PFSK-1 (cell line): ENCODE data around the gene HCFC1.

Source experiments
- FOXP2 ChIP-seq: optimal IDR thresholded peaks from 2 replicates; pipeline ENCODE3; 2011; ENCODE audit warnings: borderline replicate concordance, control low read depth, inconsistent platforms; ENCODE audit not compliant: insufficient read depth; ENCODE audit errors: extremely low read length, extremely low read depth
- POLR2AphosphoS5 ChIP-seq: IDR thresholded peaks from 2 replicates; pipeline ENCODE4 v1.6.1; 2012; ENCODE audit warnings: low read depth, mild to moderate bottlenecking, control low read depth, low read length, moderate library complexity
- REST ChIP-seq, 2 experiments: IDR thresholded peaks; 2 replicates each; pipeline versions ENCODE4 v1.6.1 to v1.8.0; 2011 to 2012; ENCODE audit warnings: low read depth in 2 of 2, low read length in 2 of 2, control low read depth in 1 of 2, inconsistent platforms in 1 of 2, mild to moderate bottlenecking in 1 of 2, moderate library complexity in 1 of 2; ENCODE audit not compliant: insufficient read depth in 1 of 2
- SIN3A ChIP-seq: IDR thresholded peaks from 2 replicates; pipeline ENCODE4 v1.6.1; 2012; ENCODE audit warnings: mild to moderate bottlenecking, low read length, moderate library complexity, borderline replicate concordance; ENCODE audit not compliant: insufficient read depth
- TAF1 ChIP-seq: IDR thresholded peaks from 2 replicates; pipeline ENCODE4 v1.6.1; 2012; ENCODE audit warnings: low read length, control low read depth, borderline replicate concordance; ENCODE audit not compliant: insufficient read depth

The HCFC1 gene

GRCh38 chrX:153945956-153946943 is 25.4 kb downstream of the HCFC1 start:
- TF ChIP-seq FOXP2 (no peak), TAF1 (no peak), REST (IDR thresholded peaks at IDR 0.05; ENCODE audit: insufficient read depth in 1 of 2, low read depth in 2 of 2, low read length in 2 of 2) (no peak), POLR2AphosphoS5 (no peak), SIN3A (no peak)

GRCh38 chrX:153944800-153945150 is 26.8 kb downstream of the HCFC1 start:
- TF ChIP-seq SIN3A, result no peak
- TF ChIP-seq FOXP2, result no peak
- no peak for TF ChIP-seq POLR2AphosphoS5
- no peak for TF ChIP-seq REST (IDR thresholded peaks at IDR 0.05; ENCODE audit: insufficient read depth in 1 of 2, low read depth in 2 of 2, low read length in 2 of 2)

GRCh38 chrX:153944140-153944799 is 27.3 kb downstream of the HCFC1 start, which contains the start of gene RENBP:
RENBP (minus strand) TSS chrX:153944643; CDS start chrX:153944610, 33 bp downstream.
- no peak for TF ChIP-seq SIN3A
- no peak for TF ChIP-seq TAF1
- no peak for TF ChIP-seq REST (IDR thresholded peaks at IDR 0.05; ENCODE audit: insufficient read depth in 1 of 2, low read depth in 2 of 2, low read length in 2 of 2)
- no peak for TF ChIP-seq POLR2AphosphoS5
- TF ChIP-seq FOXP2, result no peak

GRCh38 chrX:153941336-153942252 is 30.0 kb downstream of the HCFC1 start:
- TF ChIP-seq POLR2AphosphoS5 (no peak), SIN3A (no peak), REST (IDR thresholded peaks at IDR 0.05; ENCODE audit: insufficient read depth in 1 of 2, low read depth in 2 of 2, low read length in 2 of 2) (no peak), TAF1 (no peak), FOXP2 (no peak)
